Measurements from ENCODE around the gene FGF12.

- TF ChIP-seq POLR2AphosphoS5 (IDR thresholded peaks at IDR 0.05): no peak
- TF ChIP-seq, protein P1, sequence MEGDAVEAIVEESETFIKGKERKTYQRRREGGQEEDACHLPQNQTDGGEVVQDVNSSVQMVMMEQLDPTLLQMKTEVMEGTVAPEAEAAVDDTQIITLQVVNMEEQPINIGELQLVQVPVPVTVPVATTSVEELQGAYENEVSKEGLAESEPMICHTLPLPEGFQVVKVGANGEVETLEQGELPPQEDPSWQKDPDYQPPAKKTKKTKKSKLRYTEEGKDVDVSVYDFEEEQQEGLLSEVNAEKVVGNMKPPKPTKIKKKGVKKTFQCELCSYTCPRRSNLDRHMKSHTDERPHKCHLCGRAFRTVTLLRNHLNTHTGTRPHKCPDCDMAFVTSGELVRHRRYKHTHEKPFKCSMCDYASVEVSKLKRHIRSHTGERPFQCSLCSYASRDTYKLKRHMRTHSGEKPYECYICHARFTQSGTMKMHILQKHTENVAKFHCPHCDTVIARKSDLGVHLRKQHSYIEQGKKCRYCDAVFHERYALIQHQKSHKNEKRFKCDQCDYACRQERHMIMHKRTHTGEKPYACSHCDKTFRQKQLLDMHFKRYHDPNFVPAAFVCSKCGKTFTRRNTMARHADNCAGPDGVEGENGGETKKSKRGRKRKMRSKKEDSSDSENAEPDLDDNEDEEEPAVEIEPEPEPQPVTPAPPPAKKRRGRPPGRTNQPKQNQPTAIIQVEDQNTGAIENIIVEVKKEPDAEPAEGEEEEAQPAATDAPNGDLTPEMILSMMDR (IDR thresholded peaks at IDR 0.05 in 8 of 11, conservative IDR thresholded peaks at IDR 0.05 in 3 of 11): no peak
- no peak for TF ChIP-seq POLR2A (IDR thresholded peaks at IDR 0.05)
Measured at GRCh38 chr3:192496905-192497587, 230.3 kb downstream of the FGF12 start.
